PC-9 (cell line): Measurements from ENCODE around the gene RAG2.

ENCODE experiments used
- CTCF ChIP-seq: fragments of 200-600 bp; sonication (generic); conservative IDR thresholded peaks from 2 replicates; pipeline ENCODE4 v1.6.1; 2017; ENCODE audit warnings: mixed run types, antibody characterized with exemption, mild to moderate bottlenecking, moderate library complexity
- EZH2 ChIP-seq: fragments of 200-600 bp; sonication (generic); IDR thresholded peaks from 2 replicates; pipeline ENCODE4 v1.8.0; 2017; ENCODE audit warnings: antibody characterized with exemption, low read depth

- TF ChIP-seq EZH2 (no peak), CTCF (no peak)
Observed at GRCh38 chr11:36627006-36627405, 29.0 kb upstream of the RAG2 start.
